D721Med (cell line): ENCODE measurements around the gene EIF1AD.

Source experiments
- DNase-seq: peaks from one replicate; pipeline ENCODE4 v3.0.0; 2011; ENCODE audit warnings: low spot score; ENCODE audit not compliant: insufficient read length
- FAIRE-seq: peaks from 2 replicates; lab custom pipeline; 2011; peaks lifted over from hg19 to GRCh38; lab: Jason Lieb, UNC
- CTCF ChIP-seq: IDR thresholded peaks from 2 replicates; pipeline ENCODE4 v1.5.1; 2012; ENCODE audit warnings: mild to moderate bottlenecking, control low read depth; ENCODE audit not compliant: insufficient read depth; ENCODE audit errors: missing control alignments

EIF1AD gene

GRCh38 chr11:65962141-65962564, 39.8 kb downstream of the EIF1AD start:
- TF ChIP-seq CTCF = no peak
- no peak for DNase-seq
- FAIRE-seq = no peak

- DNase-seq = peak; percentile 99
- no peak for TF ChIP-seq CTCF
- FAIRE-seq = no peak
These were observed 40.5 kb downstream of the EIF1AD start, which contains the start of gene SART1 for GRCh38 chr11:65961267-65962140. Gene SART1 (plus strand): TSS chr11:65961734. CDS start chr11:65961781, 47 bp downstream.

- no peak for DNase-seq
- no peak for FAIRE-seq
These were observed 41.1 kb downstream of the EIF1AD start for GRCh38 chr11:65960824-65961266.

GRCh38 chr11:65958774-65959420, 43.1 kb downstream of the EIF1AD start:
- FAIRE-seq (no peak), DNase-seq (no peak)
- TF ChIP-seq CTCF = no peak

More at GRCh38 chr11:65960824-65961266, 41.1 kb downstream of the EIF1AD start:
- TF ChIP-seq CTCF = no peak

GRCh38 chr11:65958291-65958690, 43.7 kb downstream of the EIF1AD start:
- no peak for FAIRE-seq
- no peak for TF ChIP-seq CTCF
- no peak for DNase-seq

GRCh38 chr11:65954771-65955170, 47.2 kb downstream of the EIF1AD start:
- DNase-seq (no peak), FAIRE-seq (no peak)
- TF ChIP-seq CTCF = no peak
